Ascending aorta (tissue), 2 donors: ENCODE results near the gene CCDC178. TPM values are rescaled to one million over a fixed set of nuclear protein-coding genes. Genes with fewer than 3 reads are reported as not detected.

Experiments used
- DNase-seq, 2 donors: peaks; one replicate each; pipeline ENCODE4 v3.0.0-alpha.2; 2019; ENCODE audit warnings: low spot score in 2 of 2
- H3K27ac ChIP-seq, 2 donors: fragments of 200-600 bp; sonication (generic); one replicate each; pipeline ENCODE4 v1.5.1; 2016 to 2017; ENCODE audit warnings: mild to moderate bottlenecking in 1 of 2
- H3K27me3 ChIP-seq: fragments of 200-600 bp; sonication (generic); one replicate; pipeline ENCODE4 v1.5.1; 2017
- H3K36me3 ChIP-seq, 2 donors: fragments of 200-600 bp; sonication (generic); one replicate each; pipeline ENCODE4 v1.5.1; 2016
- H3K4me1 ChIP-seq, 2 donors: fragments of 200-600 bp; sonication (generic); one replicate each; pipeline ENCODE4 v1.5.1; 2016 to 2017; ENCODE audit warnings: mild to moderate bottlenecking in 1 of 2
- H3K4me3 ChIP-seq, 2 donors: fragments of 200-600 bp; sonication (generic); one replicate each; pipeline ENCODE4 v1.5.1; 2016 to 2017; ENCODE audit warnings: mild to moderate bottlenecking in 1 of 2
- H3K9me3 ChIP-seq, 2 donors: fragments of 200-600 bp; sonication (generic); one replicate each; pipeline ENCODE4 v1.5.1; 2016
- intact Hi-C: fragments of 100-400 bp; cut with DNase I; formaldehyde crosslinking; loops from one replicate; pipeline ENCODE4 v1.15.1; 2023
- total RNA-seq: library from RNA; depleted of rRNA; stranded (reverse); fragments of >200 nt; gene quantifications from one replicate; pipeline ENCODE4 v1.1.0, GENCODE V29; 2016
- TF ChIP-seq, protein P1 (sequence below), 3 experiments: fragments of 200-600 bp in 2 of 3; fragments of 450-650 bp in 1 of 3; sonication (generic) in 2 of 3; IDR thresholded peaks; one replicate each; pipeline ENCODE4 v1.5.1; 2016 to 2019; ENCODE audit warnings: antibody characterized with exemption in 3 of 3, mild to moderate bottlenecking in 1 of 3, moderate library complexity in 1 of 3

Gene CCDC178
- total RNA-seq, 1 donor from 2014 or later: not detected

GRCh38 chr18:33116376-33116775, 324.1 kb downstream of the CCDC178 start:
- Histone ChIP-seq H3K4me1 (no peaks in the 10 kb centered on the region), H3K36me3 (no peaks in the 10 kb centered on the region), H3K4me3 (no peak overlapping the region), H3K27me3 (no peaks in the 10 kb centered on the region), H3K9me3 (no peaks in the 10 kb centered on the region), H3K27ac (no peak overlapping the region)
- DNase-seq: no peak
- TF ChIP-seq, protein P1, sequence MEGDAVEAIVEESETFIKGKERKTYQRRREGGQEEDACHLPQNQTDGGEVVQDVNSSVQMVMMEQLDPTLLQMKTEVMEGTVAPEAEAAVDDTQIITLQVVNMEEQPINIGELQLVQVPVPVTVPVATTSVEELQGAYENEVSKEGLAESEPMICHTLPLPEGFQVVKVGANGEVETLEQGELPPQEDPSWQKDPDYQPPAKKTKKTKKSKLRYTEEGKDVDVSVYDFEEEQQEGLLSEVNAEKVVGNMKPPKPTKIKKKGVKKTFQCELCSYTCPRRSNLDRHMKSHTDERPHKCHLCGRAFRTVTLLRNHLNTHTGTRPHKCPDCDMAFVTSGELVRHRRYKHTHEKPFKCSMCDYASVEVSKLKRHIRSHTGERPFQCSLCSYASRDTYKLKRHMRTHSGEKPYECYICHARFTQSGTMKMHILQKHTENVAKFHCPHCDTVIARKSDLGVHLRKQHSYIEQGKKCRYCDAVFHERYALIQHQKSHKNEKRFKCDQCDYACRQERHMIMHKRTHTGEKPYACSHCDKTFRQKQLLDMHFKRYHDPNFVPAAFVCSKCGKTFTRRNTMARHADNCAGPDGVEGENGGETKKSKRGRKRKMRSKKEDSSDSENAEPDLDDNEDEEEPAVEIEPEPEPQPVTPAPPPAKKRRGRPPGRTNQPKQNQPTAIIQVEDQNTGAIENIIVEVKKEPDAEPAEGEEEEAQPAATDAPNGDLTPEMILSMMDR (IDR thresholded peaks at IDR 0.05): no peak
- intact Hi-C loops: no loop called here

- no peaks in the 10 kb centered on the region for H3K36me3 ChIP-seq
- no peak overlapping the region for H3K4me3 ChIP-seq
- H3K27me3 ChIP-seq: no peaks in the 10 kb centered on the region
- no peak overlapping the region for H3K27ac ChIP-seq
- no peak for DNase-seq
- H3K9me3 ChIP-seq: no peaks in the 10 kb centered on the region
- intact Hi-C loops: no loop called here
- H3K4me1 ChIP-seq: no peaks in the 10 kb centered on the region
- TF ChIP-seq, protein P1 (IDR thresholded peaks at IDR 0.05): no peak
Observed at GRCh38 chr18:33115917-33116316, 324.6 kb downstream of the CCDC178 start.

DNA sequence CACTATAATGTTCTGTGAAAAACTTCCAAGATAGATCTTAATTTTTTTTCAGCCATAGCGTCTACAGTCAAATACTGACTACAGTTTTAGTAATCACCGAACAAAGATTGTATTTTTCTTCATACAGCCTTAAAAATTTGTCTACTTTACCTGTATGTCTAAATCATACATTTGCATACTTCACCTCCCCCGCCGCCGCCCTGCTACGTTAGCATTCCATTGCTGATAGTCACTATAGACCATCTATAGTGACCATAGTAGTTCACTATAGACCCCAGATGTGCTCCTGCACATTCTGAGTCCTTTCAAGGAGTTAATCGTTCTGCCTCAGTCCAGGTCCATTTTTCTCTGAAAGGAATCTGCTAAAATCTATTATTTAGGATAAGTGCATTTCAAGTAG, 325.0 kb downstream of the CCDC178 start:
- no peaks in the 10 kb centered on the region for H3K4me1 ChIP-seq
- intact Hi-C loops: no loop called here
- H3K27me3 ChIP-seq: no peaks in the 10 kb centered on the region
- TF ChIP-seq, protein P1 (IDR thresholded peaks at IDR 0.05): no peak
- no peaks in the 10 kb centered on the region for H3K36me3 ChIP-seq
- no peak for DNase-seq
- H3K9me3 ChIP-seq: no peaks in the 10 kb centered on the region
- no peak overlapping the region for H3K4me3 ChIP-seq
- no peak overlapping the region for H3K27ac ChIP-seq

DNA sequence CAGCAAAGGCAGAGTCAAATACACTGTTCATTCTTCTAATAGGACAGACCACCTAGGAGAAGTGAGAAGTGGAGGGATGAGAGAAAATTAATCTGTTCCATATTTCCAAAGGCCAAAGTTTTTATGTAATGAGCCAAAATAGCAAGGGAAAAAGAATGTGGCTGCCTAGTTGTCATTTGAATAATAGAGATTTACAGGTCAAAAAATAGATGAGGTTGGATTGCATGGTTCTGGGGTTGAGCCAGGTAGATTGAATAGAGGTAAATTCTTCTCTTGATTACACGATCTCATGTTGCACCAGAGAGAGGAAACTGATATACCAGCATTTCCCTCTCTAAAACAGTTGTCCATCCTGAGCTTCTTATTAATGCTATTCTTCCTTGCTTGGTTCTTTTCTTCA, 325.8 kb downstream of the CCDC178 start:
- Histone ChIP-seq H3K9me3 (no peaks in the 10 kb centered on the region), H3K27me3 (no peaks in the 10 kb centered on the region), H3K4me1 (no peaks in the 10 kb centered on the region), H3K36me3 (no peaks in the 10 kb centered on the region), H3K4me3 (no peak overlapping the region), H3K27ac (no peak overlapping the region)
- intact Hi-C loops: no loop called here
- DNase-seq: no peak
- TF ChIP-seq, protein P1 (IDR thresholded peaks at IDR 0.05): no peak

DNA sequence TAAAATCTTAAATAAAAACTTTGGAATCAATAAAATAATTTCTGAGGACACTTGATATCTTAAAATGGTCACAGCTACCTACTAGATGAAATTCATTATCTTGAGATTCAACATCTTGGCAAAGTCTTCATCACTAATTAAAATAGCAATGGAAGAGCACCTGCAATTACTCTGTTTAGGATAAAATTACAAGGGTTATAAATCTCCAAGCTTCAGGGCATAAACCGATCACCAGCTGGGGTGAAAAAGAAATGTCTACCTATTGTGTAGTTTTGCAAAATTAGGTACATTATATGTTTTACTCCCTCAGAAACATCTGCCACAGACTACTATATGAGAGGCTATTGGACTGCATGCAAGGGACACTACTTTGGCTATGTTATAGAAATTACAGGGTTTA, 327.1 kb downstream of the CCDC178 start:
- Histone ChIP-seq H3K27ac (no peak overlapping the region), H3K4me3 (no peak overlapping the region), H3K9me3 (no peaks in the 10 kb centered on the region), H3K27me3 (no peaks in the 10 kb centered on the region), H3K4me1 (no peaks in the 10 kb centered on the region), H3K36me3 (no peaks in the 10 kb centered on the region)
- TF ChIP-seq, protein P1 (IDR thresholded peaks at IDR 0.05): no peak
- no peak for DNase-seq
- intact Hi-C loops: no loop called here

DNA sequence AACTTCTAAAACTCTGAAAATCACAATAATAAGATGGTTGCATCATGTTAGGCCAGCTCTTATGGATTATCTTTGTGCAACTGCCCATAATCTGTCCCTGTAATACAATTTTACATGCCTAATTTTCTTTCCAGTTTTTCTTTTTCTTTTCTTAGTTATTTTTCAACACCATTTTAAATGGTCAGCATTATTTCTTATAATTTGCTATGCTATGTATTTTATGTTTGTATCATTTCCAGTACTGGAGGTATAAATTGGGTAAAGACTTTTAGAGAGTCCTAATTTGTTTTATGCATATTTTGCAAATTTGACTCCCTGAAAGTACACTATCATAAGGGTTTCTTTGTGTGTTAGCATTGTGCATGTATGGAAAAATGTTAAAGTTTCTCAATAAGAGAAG, 333.0 kb downstream of the CCDC178 start:
- Histone ChIP-seq H3K4me1 (no peaks in the 10 kb centered on the region), H3K27ac (no peak overlapping the region), H3K36me3 (no peaks in the 10 kb centered on the region), H3K9me3 (no peaks in the 10 kb centered on the region), H3K4me3 (no peak overlapping the region), H3K27me3 (no peaks in the 10 kb centered on the region)
- TF ChIP-seq, protein P1 (IDR thresholded peaks at IDR 0.05): no peak
- intact Hi-C loops: no loop called here
- no peak for DNase-seq
